ENCODE data around the gene TLCD5. TPM values are rescaled to one million over a fixed set of nuclear protein-coding genes. Genes with fewer than 3 reads are reported as not detected.

The TLCD5 gene
- total RNA-seq, 2 experiments from 2014 or later = 0.80 to 1.7 TPM

GRCh38 chr11:120358729-120359128, 33.6 kb downstream of the TLCD5 start:
- H3K4me3 Mint-ChIP-seq = no peak overlapping the region
- H3K27me3 Mint-ChIP-seq = peaks cover 28% of the 10 kb centered on the region
- ATAC-seq (no peak), DNase-seq (no peak)
- H3K9me3 Mint-ChIP-seq (ENCODE audit: low read depth) = no peaks in the 10 kb centered on the region
- no peak overlapping the region for H3K27ac Mint-ChIP-seq
- POLR2A ChIA-PET = no interaction called here
- H3K4me1 Mint-ChIP-seq = no peaks in the 10 kb centered on the region
- intact Hi-C loops (cut with DNase I, micrococcal nuclease) = no loop called here
- no peaks in the 10 kb centered on the region for H3K36me3 Mint-ChIP-seq (ENCODE audit: low read depth)
- CTCF ChIA-PET = interaction anchor here (1.0 kb wide), 1 partner anchor 10 kb away, joined by 3 read pairs; no protein-coding TSS in a partner anchor

GRCh38 chr11:120363436-120363835, 38.3 kb downstream of the TLCD5 start:
- no peak overlapping the region for H3K27ac Mint-ChIP-seq
- DNase-seq = no peak
- intact Hi-C loops (cut with DNase I, micrococcal nuclease) = no loop called here
- no peak for ATAC-seq
- no peaks in the 10 kb centered on the region for H3K36me3 Mint-ChIP-seq (ENCODE audit: low read depth)
- CTCF ChIA-PET = interaction anchor here (0.6 kb wide), 1 partner anchor 10 kb away, joined by 3 read pairs; no protein-coding TSS in a partner anchor
- POLR2A ChIA-PET = no interaction called here
- no peak overlapping the region for H3K4me3 Mint-ChIP-seq
- H3K9me3 Mint-ChIP-seq (ENCODE audit: low read depth) = no peaks in the 10 kb centered on the region
- H3K27me3 Mint-ChIP-seq = peaks cover 18% of the 10 kb centered on the region
- no peaks in the 10 kb centered on the region for H3K4me1 Mint-ChIP-seq

- DNase-seq (no peak), ATAC-seq (no peak)
- Mint-ChIP-seq H3K9me3 (ENCODE audit: low read depth) (no peaks in the 10 kb centered on the region), H3K27me3 (peaks cover 7% of the 10 kb centered on the region), H3K4me1 (no peaks in the 10 kb centered on the region), H3K36me3 (ENCODE audit: low read depth) (no peaks in the 10 kb centered on the region), H3K27ac (no peak overlapping the region), H3K4me3 (no peak overlapping the region)
- POLR2A ChIA-PET = no interaction called here
- intact Hi-C loops (cut with DNase I, micrococcal nuclease) = no loop called here
- CTCF ChIA-PET = no interaction called here
Measured at GRCh38 chr11:120365512-120365911, 40.4 kb downstream of the TLCD5 start.

GRCh38 chr11:120372296-120372695, 47.2 kb downstream of the TLCD5 start:
- CTCF ChIA-PET = interaction anchor here (0.9 to 1.8 kb wide), 3 partner anchors 17 to 68 kb away, joined by 3 to 5 read pairs (median 5); no protein-coding TSS in a partner anchor
- Mint-ChIP-seq H3K27ac (no peak overlapping the region), H3K36me3 (ENCODE audit: low read depth) (no peaks in the 10 kb centered on the region)

GRCh38 chr11:120375076-120375475, 50.0 kb downstream of the TLCD5 start:
- no peak overlapping the region for H3K27ac Mint-ChIP-seq
- intact Hi-C loops (cut with DNase I, micrococcal nuclease) = no loop called here
- ATAC-seq = no peak
- peaks cover 6% of the 10 kb centered on the region for H3K27me3 Mint-ChIP-seq
- H3K4me1 Mint-ChIP-seq = no peaks in the 10 kb centered on the region
- ChIA-PET POLR2A (no interaction called here), CTCF (interaction anchor here (0.6 to 0.7 kb wide), 3 partner anchors 31 to 984 kb away, joined by 3 to 4 read pairs (median 3); no protein-coding TSS in a partner anchor)
- DNase-seq = no peak
- H3K9me3 Mint-ChIP-seq (ENCODE audit: low read depth) = peaks cover 7% of the 10 kb centered on the region
- H3K4me3 Mint-ChIP-seq = no peak overlapping the region
- peaks cover 8% of the 10 kb centered on the region for H3K36me3 Mint-ChIP-seq (ENCODE audit: low read depth)

More at GRCh38 chr11:120372296-120372695, 47.2 kb downstream of the TLCD5 start:
- no peak overlapping the region for H3K4me3 Mint-ChIP-seq
- ATAC-seq (no peak), DNase-seq (no peak)
- H3K9me3 Mint-ChIP-seq (ENCODE audit: low read depth) = no peaks in the 10 kb centered on the region
- no peaks in the 10 kb centered on the region for H3K4me1 Mint-ChIP-seq
- peaks cover 4% of the 10 kb centered on the region for H3K27me3 Mint-ChIP-seq
- POLR2A ChIA-PET = no interaction called here
- intact Hi-C loops (cut with DNase I, micrococcal nuclease) = no loop called here

- peaks cover 7% of the 10 kb centered on the region for H3K9me3 Mint-ChIP-seq (ENCODE audit: low read depth)
- intact Hi-C loops (cut with DNase I, micrococcal nuclease) = no loop called here
- no peaks in the 10 kb centered on the region for H3K4me1 Mint-ChIP-seq
- H3K27ac Mint-ChIP-seq = no peak overlapping the region
- ChIA-PET POLR2A (no interaction called here), CTCF (interaction anchor here (0.6 kb wide), 1 partner anchor 1320 kb away, joined by 3 read pairs; no protein-coding TSS in a partner anchor)
- peaks cover 15% of the 10 kb centered on the region for H3K27me3 Mint-ChIP-seq
- ATAC-seq = no peak
- H3K4me3 Mint-ChIP-seq = no peak overlapping the region
- H3K36me3 Mint-ChIP-seq (ENCODE audit: low read depth) = peaks cover 8% of the 10 kb centered on the region
- no peak for DNase-seq
Measured at GRCh38 chr11:120376547-120377182, 51.6 kb downstream of the TLCD5 start.

GRCh38 chr11:120378474-120378873, 53.4 kb downstream of the TLCD5 start:
- H3K36me3 Mint-ChIP-seq (ENCODE audit: low read depth) = peaks cover 8% of the 10 kb centered on the region
- DNase-seq = no peak
- H3K4me3 Mint-ChIP-seq = no peak overlapping the region
- ATAC-seq = no peak
- ChIA-PET POLR2A (no interaction called here), CTCF (no interaction called here)
- intact Hi-C loops (cut with DNase I, micrococcal nuclease) = no loop called here
- no peak overlapping the region for H3K27ac Mint-ChIP-seq
- peaks cover 7% of the 10 kb centered on the region for H3K9me3 Mint-ChIP-seq (ENCODE audit: low read depth)
- peaks cover 20% of the 10 kb centered on the region for H3K27me3 Mint-ChIP-seq
- H3K4me1 Mint-ChIP-seq = no peaks in the 10 kb centered on the region

- Mint-ChIP-seq H3K4me1 (no peaks in the 10 kb centered on the region), H3K27me3 (peaks cover 25% of the 10 kb centered on the region), H3K9me3 (ENCODE audit: low read depth) (peaks cover 7% of the 10 kb centered on the region), H3K27ac (no peak overlapping the region), H3K4me3 (no peak overlapping the region), H3K36me3 (ENCODE audit: low read depth) (peaks cover 8% of the 10 kb centered on the region)
- DNase-seq (no peak), ATAC-seq (no peak)
- POLR2A ChIA-PET = no interaction called here
- intact Hi-C loops (cut with DNase I, micrococcal nuclease) = no loop called here
- CTCF ChIA-PET = no interaction called here
Measured at GRCh38 chr11:120381401-120381800, 56.3 kb downstream of the TLCD5 start.

Other genes with a start within 250 kb of the TLCD5 start
- gene TRIM29, start 187.2 kb upstream of the TLCD5 start, total RNA-seq = not detected
- 1 to 10 TPM; 1.4 to 1.6 TPM for gene OAF, start 114.3 kb upstream of the TLCD5 start, total RNA-seq
- gene POU2F3, start 85.2 kb upstream of the TLCD5 start, total RNA-seq = not detected
- gene ARHGEF12, start 11.1 kb downstream of the TLCD5 start, total RNA-seq = 10 to 100 TPM; 14.3 to 14.5 TPM
- gene GRIK4, start 186.4 kb downstream of the TLCD5 start, total RNA-seq = not detected

All from activated CD4-positive, alpha-beta T cell treated with anti-CD3 and anti-CD28 coated beads for 36 hours (primary cell).